DND-41 (cell line): ENCODE measurements around the gene INF2.

Source experiments
- ATAC-seq: fragments of 200-7000 bp; cut with Tn5 transposase; 3 replicates; pipeline ENCODE4 v1.9.1; 2021; ENCODE audit warnings: low read depth; ENCODE audit not compliant: insufficient read depth
- DNase-seq: peaks from one replicate; pipeline ENCODE4 v3.0.0-alpha.2; 2020
- H2AFZ ChIP-seq: 2 replicates; pipeline ENCODE4 v1.6.0; 2012; ENCODE audit warnings: low read depth, low read length
- H3K27ac ChIP-seq: 2 replicates; pipeline ENCODE4 v1.5.1; 2012; ENCODE audit warnings: low read length, inconsistent platforms
- H3K27me3 ChIP-seq: fragments of 200-600 bp; sonication (generic); 2 replicates; pipeline ENCODE4 v1.6.0; 2012; ENCODE audit warnings: low read length, mild to moderate bottlenecking, inconsistent platforms; ENCODE audit not compliant: insufficient read depth, poor library complexity
- H3K36me3 ChIP-seq: 2 replicates; pipeline ENCODE4 v1.5.1; 2012; ENCODE audit warnings: low read length, inconsistent platforms; ENCODE audit not compliant: insufficient read depth
- H3K4me1 ChIP-seq: 2 replicates; pipeline ENCODE4 v1.5.1; 2012; ENCODE audit warnings: mild to moderate bottlenecking, low read length; ENCODE audit not compliant: insufficient read depth
- H3K4me2 ChIP-seq: 2 replicates; pipeline ENCODE4 v1.6.0; 2012; ENCODE audit warnings: mild to moderate bottlenecking, moderate library complexity, low read length, inconsistent platforms; ENCODE audit not compliant: insufficient read depth
- H3K4me3 ChIP-seq, 2 experiments: fragments of 200-600 bp in 1 of 2; shearing (Covaris generic) in 1 of 2; 2 replicates each; pipeline ENCODE4 v1.5.1; 2012 to 2016; ENCODE audit warnings: inconsistent platforms in 2 of 2, low read length in 2 of 2, mild to moderate bottlenecking in 2 of 2, low read depth in 1 of 2, moderate library complexity in 1 of 2
- H3K79me2 ChIP-seq: 2 replicates; pipeline ENCODE4 v1.6.0; 2012; ENCODE audit warnings: low read length, inconsistent platforms; ENCODE audit not compliant: insufficient read depth
- H3K9ac ChIP-seq: 2 replicates; pipeline ENCODE4 v1.6.0; 2012; ENCODE audit warnings: low read depth, mild to moderate bottlenecking, inconsistent platforms, low read length, moderate library complexity
- H3K9me3 ChIP-seq: 2 replicates; pipeline ENCODE4 v1.5.1; 2012; ENCODE audit warnings: low read length, moderate library complexity, mild to moderate bottlenecking, inconsistent platforms; ENCODE audit not compliant: insufficient read depth, severe bottlenecking
- H4K20me1 ChIP-seq: 2 replicates; pipeline ENCODE4 v1.6.0; 2012; ENCODE audit warnings: low read length; ENCODE audit not compliant: insufficient read depth
- CTCF ChIP-seq: IDR thresholded peaks from 2 replicates; pipeline ENCODE4 v1.5.1; 2012; ENCODE audit warnings: borderline replicate concordance, low read length, moderate library complexity, mild to moderate bottlenecking; ENCODE audit not compliant: poor library complexity, severe bottlenecking; ENCODE audit errors: extremely low read depth
- EZH2 ChIP-seq: IDR thresholded peaks from 3 replicates; pipeline ENCODE4 v1.6.1; 2012; ENCODE audit warnings: borderline replicate concordance, low read depth, mild to moderate bottlenecking, moderate library complexity, low read length, inconsistent platforms; ENCODE audit not compliant: severe bottlenecking

Gene INF2

GRCh38 chr14:104744484-104744883, 55.1 kb downstream of the INF2 start:
- no peak overlapping the region for H3K4me2 ChIP-seq
- no peaks in the 10 kb centered on the region for H3K79me2 ChIP-seq
- TF ChIP-seq EZH2 (no peak), CTCF (no peak)
- no peak overlapping the region for H3K4me3 ChIP-seq
- H3K9ac ChIP-seq = no peak overlapping the region
- H3K4me1 ChIP-seq = no peaks in the 10 kb centered on the region
- no peak overlapping the region for H2AFZ ChIP-seq
- no peak for DNase-seq
- peaks cover 3% of the 10 kb centered on the region; the same call in 1 of the 2 replicates for H4K20me1 ChIP-seq
- no peaks in the 10 kb centered on the region for H3K27me3 ChIP-seq
- H3K9me3 ChIP-seq = no peaks in the 10 kb centered on the region
- H3K36me3 ChIP-seq = no peaks in the 10 kb centered on the region
- ATAC-seq = no peak
- no peak overlapping the region for H3K27ac ChIP-seq

GRCh38 chr14:104745431-104745830, 56.0 kb downstream of the INF2 start:
- DNase-seq (no peak), ATAC-seq (no peak)
- Histone ChIP-seq H3K9ac (no peak overlapping the region), H4K20me1 (peaks cover 3% of the 10 kb centered on the region; the same call in 1 of the 2 replicates), H3K79me2 (no peaks in the 10 kb centered on the region), H3K4me2 (no peak overlapping the region), H3K27ac (no peak overlapping the region), H3K9me3 (no peaks in the 10 kb centered on the region), H2AFZ (no peak overlapping the region), H3K4me1 (no peaks in the 10 kb centered on the region), H3K36me3 (no peaks in the 10 kb centered on the region), H3K27me3 (no peaks in the 10 kb centered on the region), H3K4me3 (no peak overlapping the region)
- TF ChIP-seq CTCF (no peak), EZH2 (no peak)

- no peak overlapping the region for H3K9ac ChIP-seq
- H2AFZ ChIP-seq = no peak overlapping the region
- DNase-seq (no peak), ATAC-seq (no peak)
- peaks cover 3% of the 10 kb centered on the region; the same call in 1 of the 2 replicates for H4K20me1 ChIP-seq
- no peak overlapping the region for H3K27ac ChIP-seq
- no peak overlapping the region for H3K4me2 ChIP-seq
- no peaks in the 10 kb centered on the region for H3K4me1 ChIP-seq
- H3K36me3 ChIP-seq = no peaks in the 10 kb centered on the region
- H3K9me3 ChIP-seq = no peaks in the 10 kb centered on the region
- no peak overlapping the region for H3K4me3 ChIP-seq
- H3K27me3 ChIP-seq = no peaks in the 10 kb centered on the region
- H3K79me2 ChIP-seq = no peaks in the 10 kb centered on the region
- TF ChIP-seq EZH2 (no peak), CTCF (no peak)
Measured at GRCh38 chr14:104746071-104746545, 56.7 kb downstream of the INF2 start.
